GM04503 (cell line): Measurements from ENCODE around the gene ST6GALNAC2.

Experiments used
- DNase-seq: peaks from one replicate; pipeline ENCODE4 v3.0.0-alpha.2; 2012; ENCODE audit warnings: low read depth

Gene ST6GALNAC2

DNA sequence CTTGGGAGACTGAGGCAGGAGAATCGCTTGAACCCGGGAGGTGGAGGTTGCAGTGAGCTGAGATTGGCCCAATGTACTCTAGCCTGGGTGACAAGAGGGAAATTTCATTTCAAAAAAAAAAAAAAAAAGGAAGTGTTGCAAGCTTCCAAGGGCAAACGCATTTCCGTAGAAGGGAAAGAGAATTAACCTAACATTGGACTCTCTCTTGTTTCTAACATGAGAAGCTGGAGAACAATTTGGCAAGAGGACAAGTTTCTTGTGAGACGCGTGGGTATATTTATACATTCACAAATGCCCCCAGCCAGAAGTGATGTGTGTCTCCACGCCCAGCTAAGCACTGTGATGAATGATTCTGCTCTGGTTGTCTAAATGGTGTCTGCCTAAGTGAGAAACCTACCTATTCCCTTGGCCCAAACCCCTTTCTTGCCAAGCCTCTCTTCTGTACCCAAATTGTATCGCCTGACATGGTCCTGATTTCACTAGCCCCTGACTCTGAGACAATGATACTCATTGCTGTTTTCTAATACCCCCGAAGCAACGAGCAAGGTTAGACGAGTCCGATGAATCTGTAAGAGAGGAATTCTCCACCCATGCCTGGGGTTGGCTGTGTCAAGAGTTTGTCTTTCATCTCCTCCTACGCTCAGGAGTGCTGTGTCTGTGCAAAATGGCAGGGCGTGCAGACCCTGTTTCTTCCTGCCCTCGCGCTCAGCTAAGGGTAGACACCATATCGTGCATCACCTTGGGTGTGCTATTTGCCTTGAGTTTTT lies 14.2 kb upstream of the ST6GALNAC2 start:
- no peak for DNase-seq

DNA sequence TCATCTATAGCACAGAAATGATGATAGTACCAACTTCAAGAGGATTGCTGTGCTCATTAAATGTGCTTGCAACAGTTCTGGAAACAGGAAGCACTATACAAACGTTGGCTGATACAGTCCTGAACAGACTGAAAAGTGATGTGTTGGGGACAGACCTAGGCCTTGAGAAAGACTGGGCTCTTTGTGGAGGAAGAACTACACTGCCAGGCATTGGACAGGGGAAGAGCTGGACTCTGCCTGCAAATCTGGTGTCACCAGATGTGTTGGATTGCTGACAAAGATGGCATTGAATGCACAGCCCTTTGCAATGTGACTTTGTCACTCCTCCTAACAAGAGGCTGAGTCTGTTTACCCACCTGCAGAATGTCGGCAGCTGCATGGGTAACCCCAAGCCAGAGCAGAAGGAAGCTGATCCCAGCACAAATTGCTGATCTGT lies 12.4 kb upstream of the ST6GALNAC2 start:
- no peak for DNase-seq

- no peak for DNase-seq
These were observed 11.7 kb upstream of the ST6GALNAC2 start for GRCh38 chr17:76597156-76598003.

DNA sequence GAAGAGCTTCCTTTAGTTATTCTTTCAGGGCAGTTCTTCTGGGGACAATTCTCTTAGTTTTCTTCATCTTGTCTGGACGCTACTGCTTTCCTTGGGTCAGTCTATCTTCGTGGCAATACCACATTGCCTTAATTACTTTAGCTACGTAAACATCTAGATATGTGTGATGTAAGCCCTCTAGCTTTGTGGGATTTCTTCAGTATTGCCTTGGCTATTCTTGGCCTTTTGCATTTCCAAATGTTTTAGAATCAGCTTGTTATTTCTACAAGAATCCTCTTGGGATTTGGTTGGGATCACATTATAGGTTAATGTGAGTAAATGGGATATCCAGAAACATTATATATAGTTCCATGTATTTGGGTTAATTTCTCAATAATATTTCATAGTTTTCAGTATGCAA lies 9.0 kb upstream of the ST6GALNAC2 start:
- DNase-seq, result no peak

DNA sequence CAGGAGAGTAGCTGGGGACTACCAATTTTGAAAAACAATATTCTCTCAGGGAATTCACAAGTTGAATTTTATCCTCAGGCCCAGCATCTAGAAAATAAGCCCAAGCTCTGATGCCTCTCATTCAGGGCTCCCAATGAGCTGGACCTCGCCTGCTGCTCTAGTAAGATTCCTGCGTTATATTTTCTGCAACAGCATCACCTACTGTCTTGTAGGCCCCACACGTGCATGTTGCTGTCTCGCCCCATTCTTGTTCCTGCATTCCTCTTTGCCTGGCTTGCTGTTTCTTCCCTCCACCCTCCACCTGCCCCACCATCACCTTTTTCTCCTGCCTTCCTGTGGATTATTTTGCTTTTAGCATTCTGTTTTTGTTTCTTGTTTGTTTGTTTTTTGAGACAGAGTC lies 8.3 kb upstream of the ST6GALNAC2 start:
- no peak for DNase-seq

DNA sequence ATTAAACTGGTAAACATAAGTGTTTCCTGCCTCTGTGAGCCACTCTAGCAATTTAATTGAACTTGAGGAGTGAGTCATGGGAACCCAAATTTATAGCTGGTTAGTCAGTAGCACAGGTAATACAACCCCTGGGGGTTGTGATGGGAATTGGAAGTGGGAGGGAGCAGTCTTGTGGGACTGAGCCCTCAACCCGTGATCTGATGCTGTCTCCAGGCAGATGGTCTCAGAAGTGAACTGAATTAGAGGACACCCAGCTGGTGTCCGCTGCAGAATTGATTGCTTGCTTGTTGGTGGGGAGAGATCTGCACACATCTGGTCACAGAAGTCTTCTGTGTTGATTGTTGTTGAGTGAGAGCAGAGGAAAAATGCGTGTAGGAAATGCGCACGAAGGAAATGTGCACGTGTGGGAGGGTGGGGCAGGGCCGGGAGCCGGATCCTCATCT lies 7.7 kb upstream of the ST6GALNAC2 start:
- DNase-seq, result no peak

DNA sequence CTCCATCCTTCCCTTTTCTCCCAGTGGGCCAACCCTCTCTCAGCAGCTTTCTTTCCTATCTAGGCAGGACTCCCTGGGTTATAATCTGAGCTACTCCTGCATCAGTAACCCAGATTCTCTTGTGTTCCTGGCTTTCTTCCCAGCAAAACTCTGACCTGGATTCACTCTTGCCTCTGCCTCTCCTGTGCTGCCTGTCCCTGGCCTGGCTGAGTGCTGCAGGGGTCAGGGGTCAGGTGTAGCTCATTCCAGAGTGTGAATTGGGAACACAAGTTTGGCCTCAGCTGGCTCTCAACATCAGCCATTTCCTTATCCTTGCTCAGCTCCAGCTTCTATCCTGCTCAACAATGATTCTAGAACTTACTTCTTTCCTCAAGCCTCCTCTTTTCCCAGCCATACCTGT lies 2.5 kb upstream of the ST6GALNAC2 start:
- DNase-seq, result no peak

DNA sequence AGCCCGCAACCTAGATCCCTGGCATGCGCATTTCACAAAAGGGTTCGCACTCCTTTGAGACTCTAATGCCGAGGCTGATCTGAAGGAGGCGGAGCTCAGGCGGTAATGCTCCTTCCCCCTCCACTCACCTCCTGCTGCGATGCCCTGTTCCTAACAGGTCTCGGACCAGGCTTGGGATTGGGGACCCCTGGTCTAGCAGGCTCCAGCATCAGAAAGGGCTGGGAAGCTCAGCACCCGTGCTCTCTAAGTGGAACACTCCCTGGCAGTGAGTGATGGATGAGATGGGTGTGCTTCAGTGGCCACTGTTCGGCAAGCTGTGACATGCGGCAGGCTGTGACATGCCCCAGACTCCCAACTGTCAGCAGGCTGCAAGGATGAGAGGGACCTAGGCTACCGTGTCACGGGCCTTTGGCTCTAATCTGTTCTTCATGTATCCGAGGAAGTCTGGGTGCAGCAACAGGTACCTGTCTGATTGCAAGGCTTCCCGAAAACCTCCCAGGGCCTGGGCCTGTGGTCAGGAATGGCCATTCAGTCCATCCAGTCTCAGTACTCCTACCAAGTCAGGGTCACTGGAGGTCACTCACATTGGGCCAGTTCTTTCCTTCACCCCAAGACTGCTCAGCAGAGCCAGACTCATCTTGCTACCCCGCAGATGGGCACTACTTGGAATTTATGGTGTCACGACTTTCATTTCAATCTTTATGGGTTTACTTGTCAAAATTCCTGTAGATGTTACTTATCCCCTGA lies 1.3 kb upstream of the ST6GALNAC2 start:
- DNase-seq, result no peak

DNA sequence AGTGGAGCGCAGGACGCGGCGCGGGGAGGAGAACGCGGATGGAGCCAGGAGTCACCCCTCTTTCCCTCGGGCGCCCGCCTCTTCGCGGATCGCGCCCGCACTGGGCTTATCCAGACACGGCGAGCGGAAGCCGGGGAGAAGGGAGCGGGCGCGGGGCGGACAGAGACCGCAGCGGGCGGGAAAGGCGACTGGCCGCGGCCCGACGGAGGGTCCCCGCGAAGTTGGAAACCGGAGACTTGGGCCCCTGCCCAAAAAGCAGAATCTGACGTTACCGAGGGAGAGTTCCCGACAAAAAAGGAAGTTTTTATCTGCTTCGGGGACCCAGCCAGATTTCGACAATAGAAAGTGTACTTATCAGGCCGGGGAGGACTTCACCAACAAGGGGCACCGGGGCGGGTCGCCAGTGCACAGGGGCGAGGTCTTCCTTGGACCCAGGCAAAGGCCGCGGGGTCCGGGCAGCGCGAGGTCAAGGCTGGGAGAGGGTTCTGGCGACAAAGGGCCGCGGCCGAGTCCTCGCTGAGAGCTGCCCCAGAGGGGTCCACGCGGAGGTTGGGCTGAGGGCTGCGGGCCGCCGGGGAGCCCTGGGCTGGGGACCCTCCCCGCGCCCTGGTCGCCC lies 519 bp downstream of the ST6GALNAC2 start:
- no peak for DNase-seq

DNA sequence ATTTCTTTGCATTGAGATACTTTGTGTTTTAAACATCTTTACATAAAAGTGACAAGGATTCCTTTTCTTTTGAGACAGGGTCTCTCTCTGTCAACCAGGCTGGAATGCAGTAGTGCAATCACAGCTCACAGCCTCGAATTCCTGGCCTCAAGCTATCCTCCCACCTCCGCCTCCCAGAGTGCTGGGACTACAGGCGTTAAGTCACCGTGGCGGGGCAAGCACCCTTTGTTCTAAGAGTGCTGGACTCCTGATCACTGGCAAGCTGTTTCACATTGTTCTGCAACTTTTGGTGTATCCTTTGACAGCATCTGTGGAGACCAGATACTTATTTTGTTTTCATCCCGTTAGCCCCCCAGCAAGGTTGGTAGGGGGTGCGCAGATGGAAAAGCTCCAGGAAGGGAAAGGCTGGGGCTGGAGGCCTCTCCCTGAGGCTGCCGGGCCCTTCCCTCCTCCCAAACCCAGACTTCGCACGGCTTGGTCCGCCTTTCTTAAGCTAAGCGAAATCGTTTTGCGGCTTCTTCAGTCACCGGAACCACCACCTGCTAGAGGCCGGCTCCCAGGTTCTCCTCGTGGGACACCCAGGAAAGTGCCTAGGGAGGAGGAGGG lies 1.1 kb downstream of the ST6GALNAC2 start:
- no peak for DNase-seq

GRCh38 chr17:76582660-76583059 lies 3.0 kb downstream of the ST6GALNAC2 start:
- DNase-seq, result no peak

DNA sequence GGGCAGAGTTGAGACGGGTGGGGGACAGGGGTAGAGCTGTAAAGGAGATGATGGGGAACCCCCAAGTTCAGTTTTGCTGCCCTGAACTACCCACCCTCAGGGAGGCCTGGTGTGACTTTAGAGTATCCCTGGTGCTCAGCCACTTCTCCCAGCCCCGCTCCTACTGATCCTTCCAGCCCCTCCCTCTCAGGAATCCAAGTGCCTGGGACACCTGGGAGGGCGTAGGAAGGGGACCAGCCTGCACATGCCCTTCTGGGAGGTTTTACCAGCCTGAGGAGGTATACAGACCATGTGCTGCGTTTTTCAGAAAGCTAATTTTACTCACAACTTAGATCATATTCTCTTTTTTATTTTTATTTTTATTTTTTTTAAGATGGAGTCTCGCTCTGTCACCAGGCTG lies 4.1 kb downstream of the ST6GALNAC2 start:
- no peak for DNase-seq

DNA sequence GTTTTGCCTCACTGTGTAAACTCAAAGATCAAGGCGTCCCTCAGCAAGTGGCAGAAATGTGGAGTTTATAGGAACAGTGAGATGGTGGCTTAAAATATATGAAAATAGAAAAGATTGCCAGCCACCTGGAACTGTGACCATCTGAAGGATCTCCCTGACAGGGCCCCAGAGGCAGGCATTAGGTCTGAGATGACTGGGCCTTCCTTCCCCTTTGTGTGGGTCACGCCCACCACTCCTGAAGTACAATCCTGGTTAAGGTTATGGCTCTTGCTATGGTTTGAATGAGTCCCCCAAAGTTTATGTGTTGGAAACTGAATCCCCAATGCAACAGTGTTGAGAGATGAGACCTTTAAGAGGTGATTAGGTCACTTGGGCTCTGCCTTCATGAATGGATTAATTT lies 6.4 kb downstream of the ST6GALNAC2 start:
- DNase-seq, result no peak

- no peak for DNase-seq
These were observed 7.3 kb downstream of the ST6GALNAC2 start for GRCh38 chr17:76578376-76578775.

DNA sequence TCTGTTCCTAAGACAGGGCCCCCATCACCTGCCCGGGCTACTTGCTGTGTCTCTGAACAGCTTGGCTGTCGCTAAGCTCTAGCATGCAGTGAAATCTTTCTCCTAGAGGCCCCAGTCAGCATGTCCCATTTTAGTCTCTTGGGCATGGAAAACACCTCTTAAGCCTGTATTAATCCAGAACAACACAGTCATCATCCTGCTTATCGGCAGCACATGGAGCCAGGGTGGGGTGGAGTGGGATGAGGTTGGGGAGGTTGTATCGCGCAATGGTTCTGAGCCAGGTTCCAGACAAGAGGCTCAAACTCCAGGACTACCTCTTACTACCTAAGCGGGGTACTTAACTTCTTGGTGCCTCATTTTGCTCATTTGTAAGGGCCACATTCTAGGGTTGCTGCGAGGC lies 7.8 kb downstream of the ST6GALNAC2 start:
- DNase-seq, result no peak

DNA sequence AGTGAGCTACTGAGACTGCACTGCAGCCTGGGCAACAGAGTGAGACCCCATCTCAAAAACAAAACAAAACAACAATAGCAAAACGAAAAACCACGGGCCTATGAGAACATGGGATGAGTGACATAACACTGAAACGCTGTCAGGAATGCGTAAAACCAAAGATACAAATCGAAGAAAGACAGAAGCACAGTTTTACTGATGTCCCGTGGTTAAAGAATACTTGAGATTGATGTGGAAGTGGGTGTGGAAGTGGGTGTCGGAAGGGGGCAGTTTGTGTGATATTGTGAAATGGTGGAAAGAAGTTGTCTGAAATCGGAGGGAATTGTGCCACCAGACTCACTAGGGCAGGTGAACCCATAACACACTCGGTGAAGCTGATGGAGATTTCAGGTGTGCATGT lies 9.5 kb downstream of the ST6GALNAC2 start:
- no peak for DNase-seq

DNA sequence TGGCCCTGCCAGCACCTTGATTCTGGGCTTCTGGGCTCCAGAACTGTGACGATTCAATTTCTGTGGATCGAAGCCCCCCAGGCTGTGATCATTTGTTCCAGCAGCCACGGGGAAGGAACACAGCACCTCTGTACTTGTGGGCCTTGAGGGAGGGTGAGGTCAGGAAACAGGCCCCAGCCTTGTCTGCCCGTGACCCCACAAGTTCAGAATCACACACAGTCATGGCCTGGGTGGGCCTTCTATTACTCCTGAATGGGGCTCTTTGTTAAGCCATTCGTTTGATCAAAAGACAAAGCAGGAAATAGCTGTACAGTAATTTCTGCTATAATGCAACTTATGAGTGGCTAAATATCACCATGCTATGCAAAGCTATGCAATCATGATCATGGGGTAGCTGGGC lies 10.1 kb downstream of the ST6GALNAC2 start:
- no peak for DNase-seq

- no peak for DNase-seq
These were observed 11.5 kb downstream of the ST6GALNAC2 start for GRCh38 chr17:76574166-76574565.

DNA sequence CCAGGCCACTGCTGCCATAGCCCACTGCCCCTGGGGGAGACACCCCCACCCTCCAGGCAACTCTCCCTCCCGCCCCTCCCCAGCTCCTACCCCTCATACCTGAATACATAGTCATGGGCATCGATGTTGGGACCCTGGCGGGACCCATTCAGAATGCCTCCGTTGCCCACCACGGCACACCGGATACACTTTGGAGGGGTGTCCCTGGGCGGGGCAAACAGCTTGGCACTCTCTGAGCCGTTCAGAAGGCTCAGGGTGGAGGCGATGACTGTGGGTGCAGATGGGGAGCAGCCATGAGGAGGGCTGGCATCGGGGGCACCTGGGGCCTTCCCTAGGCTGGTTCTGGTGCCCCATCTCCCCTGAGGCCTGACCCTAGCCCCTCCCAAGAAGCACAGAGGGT lies 12.6 kb downstream of the ST6GALNAC2 start:
- no peak for DNase-seq

DNA sequence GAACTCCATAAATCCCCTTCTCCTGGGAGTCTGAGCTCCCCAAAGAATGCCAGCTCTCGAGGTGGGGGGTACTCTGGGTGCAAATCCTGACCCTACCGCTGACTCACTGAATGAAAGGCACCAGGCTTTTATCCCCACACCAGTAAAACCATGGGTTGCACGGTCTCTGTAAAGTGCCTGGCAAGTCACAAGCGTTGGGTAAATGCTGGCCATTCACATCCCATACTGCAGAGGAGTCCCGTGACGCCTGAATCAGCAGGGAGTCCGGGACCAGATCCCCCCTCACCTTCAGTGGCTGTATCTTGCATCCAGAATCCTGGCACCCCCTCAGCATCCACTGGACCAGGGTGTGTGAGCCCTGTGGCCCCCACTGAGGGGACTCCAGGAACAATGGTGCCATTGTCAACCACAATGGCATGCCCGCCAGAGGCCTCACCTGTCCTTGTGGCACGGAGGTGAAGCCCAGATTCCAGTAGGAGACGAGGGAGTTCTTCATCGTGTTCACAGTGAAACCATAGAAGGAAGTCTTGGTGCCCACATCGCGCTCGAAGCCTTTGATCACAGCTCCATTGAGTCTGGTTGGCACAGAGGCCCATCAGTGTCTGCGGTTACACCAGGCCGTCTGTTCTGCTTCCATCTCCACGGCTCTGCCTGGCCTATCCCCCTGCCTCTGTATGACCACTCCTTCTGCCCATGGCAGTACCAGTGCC lies 13.3 kb downstream of the ST6GALNAC2 start:
- DNase-seq, result no peak

- no peak for DNase-seq
These were observed 14.7 kb downstream of the ST6GALNAC2 start for GRCh38 chr17:76570877-76571471.
